GM23248 (cell line): Measurements from ENCODE around the gene CDY2B. TPM values are rescaled to one million over a fixed set of nuclear protein-coding genes. Genes with fewer than 3 reads are reported as not detected.

Experiments used
- polyA plus RNA-seq: library from polyadenylated mRNA; unstranded; fragments of >200 nt; fragmentation: Nextera tagmentation; extraction: Ambion mirVana; gene quantifications from 2 replicates; pipeline ENCODE4 v1.2.1, GENCODE V29; 2016
- total RNA-seq: library from RNA; depleted of rRNA; stranded (reverse); fragments of >200 nt; shearing (Covaris generic); gene quantifications from 2 replicates; pipeline ENCODE4 v1.2.3, GENCODE V29; 2014; rRNA removed

The CDY2B gene
- total and polyA plus RNA-seq, 2 experiments from 2014 or later: not detected

Other genes with a start within 250 kb of the CDY2B start
- gene CDY2A, start 145.6 kb upstream of the CDY2B start, total RNA-seq: not detected in 2 replicates
- not detected in 2 replicates for gene CDY2A, start 145.6 kb upstream of the CDY2B start, polyA plus RNA-seq